Ovary (tissue), 3 donors: Measurements from ENCODE around the gene MROH7.

Source experiments
- CTCF ChIP-seq, 3 donors: fragments of 450-650 bp in 2 of 3; fragments of 200-600 bp in 1 of 3; IDR thresholded peaks; one replicate each; pipeline versions ENCODE4 v1.5.1 to v1.8.0; 2016 to 2022; ENCODE audit warnings: antibody characterized with exemption in 3 of 3, mild to moderate bottlenecking in 1 of 3
- POLR2A ChIP-seq: fragments of 450-650 bp; IDR thresholded peaks from one replicate; pipeline ENCODE4 v1.6.1; 2017; ENCODE audit warnings: antibody characterized with exemption, mild to moderate bottlenecking, moderate library complexity
- donor health status: DM: no; HTN: no; CAD: no.

GRCh38 chr1:54643736-54644135 lies 2.1 kb downstream of the MROH7 start:
- TF ChIP-seq CTCF (IDR thresholded peaks at IDR 0.05) = no peak
- no peak for TF ChIP-seq POLR2A
